SK-N-SH (cell line): ENCODE results near the gene UGP2. TPM values are rescaled to one million over a fixed set of nuclear protein-coding genes. Genes with fewer than 3 reads are reported as not detected.

ENCODE experiments used
- CTCF ChIA-PET: fragments of 300-600, 350-600 bp; formaldehyde crosslinking; extraction: SDS; loops from one replicate; lab custom pipeline; 2021; lab: Yijun Ruan, JAX
- POLR2A ChIA-PET: fragments of 350-600 bp; sonication (Branson Sonifier 250); formaldehyde crosslinking; extraction: SDS; loops from one replicate; lab custom pipeline; 2020; ENCODE audit warnings: antibody characterized with exemption, inconsistent platforms; lab: Yijun Ruan, JAX
- DNase-seq: peaks from one replicate; pipeline ENCODE4 v3.0.0; 2012
- H2AFZ ChIP-seq: fragments of 200-600 bp; sonication (generic); 2 replicates; pipeline ENCODE4 v1.8.1; 2016; ENCODE audit warnings: antibody characterized with exemption, mild to moderate bottlenecking, low read depth
- H3F3A ChIP-seq: fragments of 200-600 bp; sonication (generic); replicated peaks from 2 replicates; pipeline ENCODE3; 2016; ENCODE audit warnings: antibody characterized with exemption, mild to moderate bottlenecking; ENCODE audit not compliant: insufficient read depth
- H3K27ac ChIP-seq, 2 experiments: fragments of 200-500 bp in 1 of 2; fragments of 200-600 bp in 1 of 2; sonication (Bioruptor generic) in 1 of 2; sonication (generic), shearing (Covaris generic) in 1 of 2; 2 replicates each; pipeline versions ENCODE4 v1.5.1 to v1.6.1; 2014 to 2016; ENCODE audit warnings: low read depth in 2 of 2, inconsistent platforms in 1 of 2, low read length in 1 of 2, mild to moderate bottlenecking in 1 of 2, mixed read lengths in 1 of 2
- H3K27me3 ChIP-seq: fragments of 200-600 bp; sonication (generic), shearing (Covaris generic); 2 replicates; pipeline ENCODE4 v1.6.1; 2016; ENCODE audit warnings: mixed run types; ENCODE audit not compliant: insufficient read depth
- H3K36me3 ChIP-seq, 2 experiments: fragments of 200-500 bp in 1 of 2; fragments of 200-600 bp in 1 of 2; sonication (Bioruptor generic) in 1 of 2; sonication (generic) in 1 of 2; replicated peaks in 1 of 2; 2 replicates each; pipeline versions ENCODE3 to v1.5.1; 2014 to 2016; ENCODE audit warnings: low read length in 1 of 2, mild to moderate bottlenecking in 1 of 2; ENCODE audit not compliant: insufficient read depth in 2 of 2, control insufficient read depth in 1 of 2
- H3K4me1 ChIP-seq, 2 experiments: fragments of 200-500 bp in 1 of 2; fragments of 200-600 bp in 1 of 2; sonication (Bioruptor generic) in 1 of 2; sonication (generic), shearing (Covaris generic) in 1 of 2; 2 replicates each; pipeline versions ENCODE4 v1.5.1 to v1.6.1; 2014 to 2016; ENCODE audit warnings: low read depth in 1 of 2, low read length in 1 of 2, mixed run types in 1 of 2; ENCODE audit not compliant: insufficient read depth in 2 of 2, control insufficient read depth in 1 of 2
- H3K4me2 ChIP-seq: fragments of 200-600 bp; sonication (generic), shearing (Covaris generic); 2 replicates; pipeline ENCODE4 v1.6.1; 2017; ENCODE audit warnings: mixed run types
- H3K4me3 ChIP-seq, 2 experiments: fragments of 200-500 bp in 1 of 2; fragments of 200-600 bp in 1 of 2; sonication (Bioruptor generic) in 1 of 2; sonication (generic), shearing (Covaris generic) in 1 of 2; 2 replicates each; pipeline versions ENCODE4 v1.5.1 to v1.8.1; 2014 to 2016; ENCODE audit warnings: low read depth in 2 of 2, inconsistent platforms in 1 of 2, low read length in 1 of 2, mild to moderate bottlenecking in 1 of 2, mixed read lengths in 1 of 2, moderate library complexity in 1 of 2
- H3K79me2 ChIP-seq: fragments of 200-600 bp; sonication (generic); 2 replicates; pipeline ENCODE4 v1.8.1; 2017; ENCODE audit warnings: mild to moderate bottlenecking; ENCODE audit not compliant: insufficient read depth
- H3K9ac ChIP-seq: fragments of 200-600 bp; sonication (generic); 2 replicates; pipeline ENCODE4 v1.6.1; 2017; ENCODE audit warnings: mixed run types
- H3K9me2 ChIP-seq: fragments of 200-600 bp; sonication (generic); 2 replicates; pipeline ENCODE4 v1.6.1; 2017; ENCODE audit warnings: mixed run types
- H3K9me3 ChIP-seq: fragments of 200-600 bp; sonication (generic); 2 replicates; pipeline ENCODE4 v1.6.1; 2017; ENCODE audit warnings: mixed run types, mild to moderate bottlenecking, moderate library complexity
- H4K20me1 ChIP-seq: fragments of 200-600 bp; sonication (generic); 2 replicates; pipeline ENCODE4 v1.6.1; 2017; ENCODE audit warnings: mild to moderate bottlenecking, mixed run types; ENCODE audit not compliant: insufficient read depth
- CHD2 ChIP-seq: fragments of 150-350 bp; IDR thresholded peaks from 2 replicates; pipeline ENCODE4 v1.6.1; 2018; ENCODE audit warnings: low read length; ENCODE audit not compliant: partially characterized antibody
- CTCF ChIP-seq: fragments of 200-600 bp; sonication (generic); IDR thresholded peaks from 2 replicates; pipeline ENCODE4 v1.6.1; 2017; ENCODE audit warnings: antibody characterized with exemption, mild to moderate bottlenecking, moderate library complexity
- ELF1 ChIP-seq: IDR thresholded peaks from 2 replicates; pipeline ENCODE4 v1.4.0; 2012
- EZH2phosphoT487 ChIP-seq: fragments of 200-600 bp; sonication (generic); IDR thresholded peaks from 2 replicates; pipeline ENCODE4 v1.6.1; 2017; ENCODE audit warnings: low read depth, mixed run types, mild to moderate bottlenecking, antibody characterized with exemption, moderate library complexity, borderline replicate concordance
- FOSL2 ChIP-seq: IDR thresholded peaks from 2 replicates; pipeline ENCODE4 v1.4.0; 2012; ENCODE audit warnings: low read depth, mild to moderate bottlenecking, moderate library complexity, borderline replicate concordance
- FOXJ3 ChIP-seq: sonication (generic); formaldehyde crosslinking; IDR thresholded peaks from 2 replicates; pipeline ENCODE4 v1.5.1; 2020; ENCODE audit warnings: mild to moderate bottlenecking, missing genetic modification reagents
- FOXM1 ChIP-seq: IDR thresholded peaks from 2 replicates; pipeline ENCODE4 v1.4.0; 2012; ENCODE audit warnings: low read depth, mild to moderate bottlenecking
- GABPA ChIP-seq: IDR thresholded peaks from 2 replicates; pipeline ENCODE4 v1.4.0; 2012; ENCODE audit warnings: low read depth, mild to moderate bottlenecking
- GATA2 ChIP-seq: sonication (generic); formaldehyde crosslinking; IDR thresholded peaks from 2 replicates; pipeline ENCODE4 v1.5.0; 2020; ENCODE audit warnings: mild to moderate bottlenecking, missing genetic modification reagents
- MEF2A ChIP-seq: IDR thresholded peaks from 2 replicates; pipeline ENCODE4 v1.4.0; 2012; ENCODE audit warnings: low read depth, borderline replicate concordance
- NFIC ChIP-seq: IDR thresholded peaks from 2 replicates; pipeline ENCODE4 v1.4.0; 2012; ENCODE audit warnings: borderline replicate concordance
- NRF1 ChIP-seq: IDR thresholded peaks from 2 replicates; pipeline ENCODE4 v1.6.1; 2012; ENCODE audit warnings: low read depth, mild to moderate bottlenecking, low read length
- SIN3A ChIP-seq: IDR thresholded peaks from 2 replicates; pipeline ENCODE4 v1.6.1; 2012; ENCODE audit warnings: low read depth, mild to moderate bottlenecking, low read length, moderate library complexity, borderline replicate concordance
- SMC3 ChIP-seq: IDR thresholded peaks from 2 replicates; pipeline ENCODE4 v1.6.1; 2012; ENCODE audit warnings: low read depth, low read length, improper control_type of control experiment
- TAF1 ChIP-seq: IDR thresholded peaks from 2 replicates; pipeline ENCODE4 v1.6.1; 2012; ENCODE audit warnings: low read depth, mild to moderate bottlenecking, low read length, moderate library complexity, borderline replicate concordance
- TCF12 ChIP-seq: IDR thresholded peaks from 2 replicates; pipeline ENCODE4 v1.4.0; 2012
- TEAD4 ChIP-seq: IDR thresholded peaks from 2 replicates; pipeline ENCODE4 v1.4.0; 2012; ENCODE audit warnings: mild to moderate bottlenecking, borderline replicate concordance; ENCODE audit not compliant: insufficient read depth
- USF1 ChIP-seq: IDR thresholded peaks from 2 replicates; pipeline ENCODE4 v1.4.0; 2012; ENCODE audit warnings: low read depth, borderline replicate concordance
- USF2 ChIP-seq: fragments of 150-350 bp; IDR thresholded peaks from 2 replicates; pipeline ENCODE4 v1.6.1; 2017; ENCODE audit warnings: antibody characterized with exemption, low read length, low read depth, borderline replicate concordance
- YY1 ChIP-seq: IDR thresholded peaks from 2 replicates; pipeline ENCODE4 v1.4.0; 2012; ENCODE audit warnings: low read depth, mild to moderate bottlenecking
- WGBS: methylation state at CpG from one replicate; pipeline ENCODE4 v1.1.6; 2017; ENCODE audit warnings: low lambda C conversion rate; 5-methylcytosine and 5-hydroxymethylcytosine counted together
- polyA plus RNA-seq, 3 experiments: library from polyadenylated mRNA; depleted of rRNA; stranded (reverse); fragments of >200 nt; gene quantifications; 2 replicates each; pipeline ENCODE4 v1.2.3, GENCODE V29; 2012

The UGP2 gene
- polyA plus RNA-seq, 1 of the 3 experiments (the other 2 are of a cell fraction), result 30.1 TPM

GRCh38 chr2:63903003-63903402 lies 61.3 kb downstream of the UGP2 start:
- no peaks in the 10 kb centered on the region for H3K27me3 ChIP-seq
- H2AFZ ChIP-seq, result no peak overlapping the region
- no peak for DNase-seq
- no peak overlapping the region for H3K27ac ChIP-seq
- ChIA-PET CTCF (no interaction called here), POLR2A (no interaction called here)
- TF ChIP-seq MEF2A, result no peak
- no peak for TF ChIP-seq NFIC
- no peak for TF ChIP-seq ELF1
- TF ChIP-seq USF2, result no peak
- TF ChIP-seq NRF1, result no peak
- no peak for TF ChIP-seq GABPA
- TF ChIP-seq TAF1, result no peak
- no peak for TF ChIP-seq FOSL2
- no peak for TF ChIP-seq USF1
- no peak for TF ChIP-seq CHD2
- no peak for TF ChIP-seq SMC3
- no peak for TF ChIP-seq TEAD4
- H3K9ac ChIP-seq, result no peak overlapping the region
- peaks cover 35 to 93% of the 10 kb centered on the region in 2 experiments for H3K36me3 ChIP-seq
- no peaks in the 10 kb centered on the region for H3K9me2 ChIP-seq
- no peak overlapping the region for H3K4me3 ChIP-seq
- peaks cover 17% of the 10 kb centered on the region for H3F3A ChIP-seq
- no peaks in the 10 kb centered on the region for H3K4me1 ChIP-seq
- H3K4me2 ChIP-seq, result no peak overlapping the region
- no peaks in the 10 kb centered on the region for H4K20me1 ChIP-seq
- peaks cover 24% of the 10 kb centered on the region for H3K9me3 ChIP-seq
- 94% methylated on average over 2 of the region's 2 CpGs for WGBS
- 0 out of 2 replicates have a peak, but pooled peaks cover 3% of the 10 kb centered on the region for H3K79me2 ChIP-seq

- POLR2A ChIA-PET, result no interaction called here
- TF ChIP-seq FOXM1, result no peak
- no peak for TF ChIP-seq TAF1
- no peak for TF ChIP-seq SIN3A
- TF ChIP-seq YY1, result no peak
- no peak for TF ChIP-seq EZH2phosphoT487
- no peak for TF ChIP-seq USF1
- no peak for TF ChIP-seq TCF12
- no peak for TF ChIP-seq CTCF
- no peak for TF ChIP-seq USF2
- no peak for TF ChIP-seq FOXJ3 (CRISPR knock-in tag)
- TF ChIP-seq GATA2 (CRISPR knock-in tag), result no peak
- no peak for TF ChIP-seq MEF2A
Observed at GRCh38 chr2:63914311-63914710, 72.6 kb downstream of the UGP2 start.

More at GRCh38 chr2:63914311-63914710, 72.6 kb downstream of the UGP2 start:
- Histone ChIP-seq H2AFZ (no peak overlapping the region), H3K4me1 (no peaks in the 10 kb centered on the region), H3K36me3 (peaks cover 64 to 80% of the 10 kb centered on the region in 2 experiments), H3K9me3 (no peaks in the 10 kb centered on the region), H3F3A (no peaks in the 10 kb centered on the region), H4K20me1 (no peaks in the 10 kb centered on the region), H3K9me2 (no peaks in the 10 kb centered on the region), H3K27me3 (no peaks in the 10 kb centered on the region), H3K27ac (no peak overlapping the region), H3K9ac (no peak overlapping the region), H3K79me2 (no peaks in the 10 kb centered on the region), H3K4me2 (no peak overlapping the region), H3K4me3 (no peak overlapping the region)
- CTCF ChIA-PET, result interaction anchor here (1.1 kb wide), 1 partner anchor 23 kb away, joined by 3 read pairs; no protein-coding TSS in a partner anchor
- no peak for DNase-seq
- WGBS, result 93% methylated on average over 1 of the region's 1 CpG
